GM03348 (cell line): ENCODE measurements around the gene SHC2.
"Not testable (repeated sequence)": the region's sequence is repeated elsewhere in the genome, so short reads cannot be mapped to it uniquely, and the experiment has no call there.

Source experiments
- DNase-seq: peaks from one replicate; pipeline ENCODE4 v3.0.0; 2012; ENCODE audit warnings: low spot score

SHC2 gene

GRCh38 chr19:406971-407510 is 53.8 kb downstream of the SHC2 start:
- no peak for DNase-seq

- no peak for DNase-seq
These were observed 54.6 kb downstream of the SHC2 start for GRCh38 chr19:406135-406781.

GRCh38 chr19:405121-405965 is 55.5 kb downstream of the SHC2 start:
- DNase-seq, result no peak

DNA sequence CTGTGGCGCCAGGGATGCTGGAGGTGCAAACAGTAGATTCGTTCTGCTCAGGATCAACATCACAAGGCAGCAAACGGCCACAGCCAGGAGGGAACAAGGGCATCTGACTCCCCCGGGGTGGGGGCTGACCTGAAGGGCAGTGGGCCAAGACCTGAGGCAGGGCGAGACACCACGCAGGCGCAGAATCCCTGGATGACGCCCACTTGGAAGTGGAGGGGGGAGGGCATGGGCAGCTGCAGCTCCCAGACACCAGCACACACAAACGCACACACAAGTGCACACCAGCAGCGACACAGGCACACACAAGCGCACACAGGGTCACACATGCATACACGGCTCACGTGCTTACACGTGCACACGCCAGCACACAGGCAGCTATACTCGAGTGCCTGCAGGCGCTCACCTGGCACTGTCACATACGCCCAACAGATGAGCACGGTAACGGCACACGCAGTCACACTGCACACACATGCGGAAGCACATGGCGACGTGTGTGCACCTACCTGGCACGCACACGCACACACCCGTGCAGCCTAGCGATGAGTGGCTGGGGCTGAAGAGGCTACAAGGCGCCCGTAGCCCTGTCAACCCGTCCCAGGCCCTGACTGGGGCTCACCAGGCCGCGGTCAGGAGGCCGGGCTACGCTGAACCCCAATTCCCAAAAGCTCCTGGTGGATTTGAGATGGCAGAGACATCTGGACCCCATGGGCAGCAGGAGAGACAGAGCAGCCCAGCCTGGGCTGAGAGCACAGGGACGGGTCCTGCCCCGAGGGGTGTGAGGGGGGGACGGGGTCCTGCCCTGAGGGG is 57.4 kb downstream of the SHC2 start:
- no peak for DNase-seq

- DNase-seq, result no peak
These were observed 58.0 kb downstream of the SHC2 start for GRCh38 chr19:402786-403185.

DNA sequence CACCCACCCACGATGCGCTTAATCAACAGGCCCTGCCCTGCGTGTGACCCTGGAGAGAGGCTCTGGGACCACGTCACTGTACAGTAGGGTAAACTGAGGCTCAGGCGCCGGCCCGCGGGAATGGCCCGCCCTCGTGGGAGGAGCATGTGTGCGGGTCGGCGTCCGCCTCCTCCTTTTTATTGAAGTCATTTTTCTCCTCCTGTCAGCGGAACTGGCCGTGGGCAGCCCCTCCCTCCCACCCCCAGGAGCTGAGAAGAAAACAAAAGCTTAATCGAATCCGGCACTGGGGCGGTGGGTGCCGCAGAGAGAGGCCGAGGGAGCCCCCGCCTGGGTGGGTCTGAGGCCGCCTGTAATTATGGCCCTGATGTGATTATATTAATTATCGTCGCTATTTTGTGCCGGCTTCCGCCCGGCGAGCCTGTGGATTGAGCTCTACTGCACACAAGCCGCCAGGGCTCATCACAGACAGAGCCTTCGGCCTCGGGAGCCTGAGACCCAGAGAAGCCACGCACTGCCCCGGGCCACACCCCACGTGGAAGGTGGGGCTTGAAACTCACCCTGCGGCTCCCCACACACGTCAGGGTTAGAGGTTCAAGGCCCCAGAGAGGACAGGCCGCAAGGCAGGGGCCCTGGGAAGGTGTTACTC is 58.8 kb downstream of the SHC2 start:
- DNase-seq, result no peak

GRCh38 chr19:400976-401865 is 59.6 kb downstream of the SHC2 start:
- DNase-seq, result no peak

- no peak for DNase-seq
These were observed 61.5 kb downstream of the SHC2 start for GRCh38 chr19:399370-399769.

DNA sequence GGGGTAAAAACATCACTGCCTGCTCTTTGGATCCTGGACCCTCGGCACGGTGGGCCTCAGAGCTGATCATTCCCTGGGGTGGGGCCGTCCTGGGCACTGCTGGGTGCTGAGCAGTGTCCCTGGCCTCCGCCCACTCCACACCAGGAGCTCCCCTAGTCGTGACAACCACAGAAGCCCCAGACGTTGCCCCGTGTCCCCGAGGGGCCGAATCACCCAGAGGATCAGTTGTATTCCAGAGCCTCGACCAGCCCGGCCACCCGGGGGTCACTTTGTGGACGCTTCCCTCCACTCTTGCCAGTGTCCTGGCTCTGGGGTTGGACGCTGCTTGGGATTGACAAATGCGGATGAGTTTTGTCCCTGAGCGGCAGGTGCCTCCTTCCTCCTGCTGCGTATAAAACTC is 62.1 kb downstream of the SHC2 start:
- DNase-seq, result no peak

DNA sequence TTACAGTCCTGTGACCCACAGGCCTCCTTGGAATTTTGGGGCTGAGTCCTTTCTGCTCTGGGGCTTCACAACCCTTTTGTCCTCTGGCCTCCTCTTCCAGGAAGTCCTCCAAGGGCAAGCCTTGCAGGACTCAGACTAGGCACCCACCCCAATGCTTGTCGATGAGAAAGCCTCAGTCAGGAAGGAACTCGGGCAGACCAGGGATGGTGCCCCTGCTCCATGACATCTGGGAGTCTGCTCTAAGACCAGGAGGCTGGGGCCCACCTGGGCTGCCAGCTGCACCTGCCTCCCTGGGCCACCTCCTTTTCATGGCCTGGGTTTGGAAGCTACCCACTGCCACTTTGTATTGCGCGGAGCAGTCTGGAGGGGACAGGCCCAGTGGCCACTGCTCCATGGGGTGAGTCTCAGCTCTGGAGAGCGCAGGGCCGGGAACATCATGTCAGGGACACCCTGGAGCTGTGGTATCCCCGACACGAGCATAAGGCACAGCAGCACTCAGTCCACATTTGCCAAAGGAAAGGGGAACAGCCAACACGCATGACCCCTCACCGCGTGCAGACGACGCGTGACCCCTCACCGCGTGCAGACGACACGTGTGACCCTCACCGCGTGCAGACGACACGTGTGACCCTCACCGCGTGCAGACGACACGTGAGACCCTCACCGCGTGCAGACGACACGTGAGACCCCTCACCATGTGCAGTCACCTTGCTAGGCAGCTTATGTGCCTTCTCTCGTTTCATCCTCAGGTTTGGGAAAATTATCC is 62.7 kb downstream of the SHC2 start:
- DNase-seq, result no peak

- DNase-seq, result no peak
These were observed 63.5 kb downstream of the SHC2 start for GRCh38 chr19:397321-397720.

GRCh38 chr19:395467-395866 is 65.4 kb downstream of the SHC2 start:
- DNase-seq, result no peak

GRCh38 chr19:394857-395256 is 66.0 kb downstream of the SHC2 start:
- not testable (repeated sequence) for DNase-seq

DNA sequence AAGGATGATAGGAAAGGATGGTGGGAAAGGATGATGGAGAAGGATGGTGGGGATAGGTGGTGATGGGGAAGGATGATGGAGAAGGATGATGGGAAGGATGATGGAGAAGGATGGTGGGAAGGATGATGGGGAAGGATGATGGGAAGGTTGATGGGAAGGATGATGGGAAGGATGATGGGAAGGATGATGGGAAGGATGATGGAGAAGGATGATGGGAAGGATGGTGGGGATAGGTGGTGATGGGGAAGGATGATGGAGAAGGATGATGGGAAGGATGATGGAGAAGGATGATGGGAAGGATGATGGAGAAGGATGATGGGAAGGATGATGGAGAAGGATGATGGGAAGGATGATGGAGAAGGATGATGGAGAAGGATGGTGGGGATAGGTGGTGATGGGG is 67.3 kb downstream of the SHC2 start:
- DNase-seq, result not testable (repeated sequence)

DNA sequence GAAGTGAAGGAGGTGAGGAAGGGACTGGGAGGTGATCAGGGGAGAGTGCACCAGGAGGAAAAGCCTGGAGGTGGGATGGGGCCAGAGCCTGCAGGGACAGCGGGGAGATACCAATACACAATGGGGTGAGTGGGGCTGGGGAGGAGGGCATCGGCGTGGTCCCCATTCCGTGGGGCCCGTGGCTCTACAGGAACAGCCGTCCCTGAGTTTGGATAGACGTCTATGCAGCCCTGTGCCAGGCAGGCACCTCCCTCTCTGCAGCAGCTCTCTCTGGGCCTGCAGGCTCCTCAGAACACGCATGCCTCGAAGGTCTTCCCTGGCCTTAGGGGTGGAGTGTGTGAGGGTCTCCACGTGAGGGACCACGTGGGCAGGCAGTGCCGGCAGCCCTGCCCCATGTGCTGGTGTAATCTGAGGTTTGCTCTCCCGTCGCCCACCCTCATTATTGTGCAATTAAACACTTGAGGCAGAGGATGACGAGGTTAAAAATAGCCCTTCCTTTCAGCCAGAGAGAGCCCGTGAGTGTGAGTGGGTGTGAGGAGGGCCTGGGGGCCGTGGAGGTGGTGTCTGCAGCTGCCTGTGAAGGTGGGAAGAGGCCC is 68.4 kb downstream of the SHC2 start:
- DNase-seq, result no peak

GRCh38 chr19:391726-392374 is 69.0 kb downstream of the SHC2 start:
- DNase-seq, result no peak

DNA sequence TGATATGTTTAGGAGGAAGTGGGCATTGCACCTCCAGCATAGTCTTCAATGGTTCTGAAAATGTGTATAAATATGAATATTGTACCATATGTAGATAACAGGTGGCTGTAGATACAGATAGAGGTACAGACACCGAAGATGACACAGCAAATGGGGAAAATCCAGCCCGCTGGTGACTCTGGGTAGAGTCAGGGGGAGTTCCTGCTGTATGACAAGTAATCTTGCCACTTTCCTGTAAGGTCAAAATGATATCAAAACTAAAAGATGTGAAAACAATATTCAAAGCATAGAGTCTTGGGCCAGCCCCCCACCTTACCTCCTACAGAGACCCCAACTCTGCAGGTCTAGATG is 69.7 kb downstream of the SHC2 start:
- no peak for DNase-seq

DNA sequence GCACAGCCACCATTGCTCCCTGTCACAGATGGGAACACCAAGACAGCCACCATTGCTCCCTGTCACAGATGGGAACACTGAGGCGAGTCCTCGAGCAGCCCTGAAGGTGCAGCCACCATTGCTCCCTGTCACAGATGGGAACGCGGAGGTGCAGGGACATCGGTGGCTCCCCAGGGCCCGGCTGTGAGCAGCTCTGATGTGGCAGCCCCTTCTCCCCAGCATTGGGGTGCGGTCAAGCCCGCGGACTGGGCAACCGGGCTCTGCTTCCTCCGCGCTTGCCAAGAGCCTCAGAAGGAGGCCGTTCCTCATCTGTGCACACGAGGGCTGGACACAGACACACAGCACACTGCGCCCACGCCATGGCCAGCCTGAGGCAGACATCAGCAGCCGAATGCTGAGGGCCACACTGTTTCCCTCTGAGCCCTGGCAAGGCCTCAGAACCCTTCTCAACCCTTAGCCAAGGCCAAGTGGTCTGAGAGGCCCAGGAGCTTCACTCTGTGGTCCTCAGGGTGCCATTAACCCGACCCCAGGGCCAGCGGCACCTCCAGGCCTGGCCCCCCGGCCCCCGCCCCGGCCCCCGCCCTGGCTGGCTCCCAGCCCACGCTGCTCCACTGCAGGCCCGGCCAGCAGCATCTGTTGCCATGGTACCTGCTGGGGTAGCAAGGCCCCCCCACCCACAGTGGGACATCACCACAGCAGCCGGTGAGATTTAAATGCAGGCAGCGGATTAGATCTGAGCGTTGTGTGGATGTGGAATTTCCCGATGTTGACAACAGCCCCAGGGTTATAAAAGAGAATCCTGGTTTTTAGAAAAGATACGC is 70.2 kb downstream of the SHC2 start:
- no peak for DNase-seq

DNA sequence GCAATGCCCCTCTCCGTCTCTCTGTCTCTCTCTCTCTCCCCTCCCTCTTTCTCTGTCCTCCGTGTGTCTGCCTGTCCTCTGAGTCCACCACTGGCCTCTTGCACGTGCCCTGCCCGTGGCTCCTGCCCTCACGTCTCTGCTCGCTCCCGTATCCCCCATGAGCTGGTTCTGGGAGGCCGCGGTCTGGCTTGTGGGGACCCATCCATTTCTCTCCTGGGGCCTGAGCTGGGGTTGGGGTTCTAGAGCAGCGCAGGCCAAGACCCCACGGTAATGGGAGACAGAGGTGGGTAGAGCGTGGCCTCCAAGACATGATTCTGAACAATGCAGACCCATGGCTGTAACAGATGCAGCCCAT is 70.9 kb downstream of the SHC2 start:
- no peak for DNase-seq
